IMR-90 (cell line): ENCODE measurements around the gene LAMTOR1. TPM values are rescaled to one million over a fixed set of nuclear protein-coding genes. Genes with fewer than 3 reads are reported as not detected.
A peak's percentile ranks its signal among the peaks of the same experiment; 100 is the strongest.

Source experiments
- ATAC-seq: fragments of 200-7000 bp; cut with Tn5 transposase; 2 replicates; pipeline ENCODE4 v1.9.1; 2020; ENCODE audit warnings: low read depth, mild to moderate bottlenecking, moderate library complexity
- BruUV-seq: library from RNA; stranded (reverse); fragments of 400-500 nt; replicated peaks from 2 replicates; lab custom pipeline; 2021; lab: Mats Ljungman, UMichigan
- CTCF ChIA-PET: fragments of 300-600 bp; formaldehyde crosslinking; extraction: SDS; loops from one replicate; lab custom pipeline; 2021; ENCODE audit warnings: antibody characterized with exemption; lab: Yijun Ruan, JAX
- POLR2A ChIA-PET: fragments of 300-600 bp; sonication (Branson Sonifier 250); formaldehyde crosslinking; loops from one replicate; lab custom pipeline; 2022; ENCODE audit warnings: antibody characterized with exemption; ENCODE audit not compliant: unreplicated experiment; lab: Charles Lee
- DNase-seq: peaks from one replicate; pipeline ENCODE4 v3.0.0; 2013
- H2AFZ ChIP-seq: replicated peaks from 2 replicates; pipeline ENCODE3; 2013; ENCODE audit warnings: low read length, mild to moderate bottlenecking; ENCODE audit not compliant: poor library complexity
- H2AK5ac ChIP-seq: 2 replicates; pipeline ENCODE4 v1.6.1; 2013; ENCODE audit warnings: low read depth, low read length, inconsistent platforms
- H2AK9ac ChIP-seq: replicated peaks from 2 replicates; pipeline ENCODE3; 2013; ENCODE audit warnings: mild to moderate bottlenecking, low read depth, low read length, moderate library complexity; ENCODE audit not compliant: poor library complexity
- H2BK120ac ChIP-seq: 2 replicates; pipeline ENCODE4 v1.6.1; 2013; ENCODE audit warnings: low read depth, low read length, inconsistent platforms
- H2BK15ac ChIP-seq: 3 replicates; pipeline ENCODE4 v1.6.1; 2013; ENCODE audit warnings: low read depth, low read length, inconsistent platforms
- H2BK20ac ChIP-seq: 2 replicates; pipeline ENCODE4 v1.6.1; 2013; ENCODE audit warnings: low read depth, mild to moderate bottlenecking, inconsistent platforms, low read length, moderate library complexity
- H2BK5ac ChIP-seq: 2 replicates; pipeline ENCODE4 v1.6.1; 2013; ENCODE audit warnings: mild to moderate bottlenecking, low read depth, low read length, inconsistent platforms; ENCODE audit not compliant: poor library complexity, severe bottlenecking
- H3K14ac ChIP-seq: replicated peaks from 2 replicates; pipeline ENCODE4 v1.6.1; 2013; ENCODE audit warnings: low read depth, low read length, inconsistent platforms
- H3K18ac ChIP-seq: 2 replicates; pipeline ENCODE4 v1.6.1; 2013; ENCODE audit warnings: low read depth, low read length, control low read depth
- H3K23ac ChIP-seq: 2 replicates; pipeline ENCODE4 v1.6.1; 2013; ENCODE audit warnings: low read depth, low read length, inconsistent platforms
- H3K27ac ChIP-seq: 2 replicates; pipeline ENCODE4 v1.5.1; 2013; ENCODE audit warnings: mild to moderate bottlenecking, control low read depth, low read length; ENCODE audit not compliant: insufficient read depth
- H3K27me3 ChIP-seq: 2 replicates; pipeline ENCODE4 v1.6.1; 2013; ENCODE audit warnings: low read length; ENCODE audit not compliant: control insufficient read depth, insufficient read depth
- H3K36me3 ChIP-seq: 2 replicates; pipeline ENCODE4 v1.6.1; 2013; ENCODE audit warnings: low read length, mixed read lengths; ENCODE audit not compliant: control insufficient read depth, insufficient read depth
- H3K4ac ChIP-seq: 2 replicates; pipeline ENCODE4 v1.6.1; 2013; ENCODE audit warnings: low read depth, low read length, inconsistent platforms
- H3K4me1 ChIP-seq: 2 replicates; pipeline ENCODE4 v1.6.1; 2013; ENCODE audit warnings: low read length, mixed read lengths; ENCODE audit not compliant: control insufficient read depth, insufficient read depth
- H3K4me2 ChIP-seq: 2 replicates; pipeline ENCODE4 v1.6.1; 2013; ENCODE audit warnings: low read depth, mild to moderate bottlenecking, control low read depth, low read length, moderate library complexity
- H3K4me3 ChIP-seq: 2 replicates; pipeline ENCODE4 v1.5.1; 2013; ENCODE audit warnings: low read depth, mild to moderate bottlenecking, control low read depth, low read length, moderate library complexity; ENCODE audit not compliant: insufficient read depth
- H3K56ac ChIP-seq: 2 replicates; pipeline ENCODE4 v1.6.1; 2013; ENCODE audit warnings: low read length, inconsistent platforms; ENCODE audit not compliant: insufficient read depth; ENCODE audit errors: extremely low read depth
- H3K79me1 ChIP-seq, 2 experiments: 2 replicates each; pipeline ENCODE4 v1.6.1; 2013; ENCODE audit warnings: low read length in 2 of 2, inconsistent platforms in 1 of 2, low read depth in 1 of 2
- H3K9ac ChIP-seq: 2 replicates; pipeline ENCODE4 v1.6.1; 2013; ENCODE audit warnings: low read depth, low read length, control low read depth
- H3K9me1 ChIP-seq: 2 replicates; pipeline ENCODE4 v1.6.1; 2013; ENCODE audit warnings: low read length, inconsistent platforms; ENCODE audit not compliant: insufficient read depth
- H3K9me3 ChIP-seq: 2 replicates; pipeline ENCODE4 v1.6.1; 2013; ENCODE audit warnings: low read length; ENCODE audit not compliant: control insufficient read depth, insufficient read depth
- H4K20me1 ChIP-seq: 2 replicates; pipeline ENCODE4 v1.6.1; 2013; ENCODE audit warnings: low read length, inconsistent platforms; ENCODE audit not compliant: insufficient read depth
- H4K5ac ChIP-seq: 2 replicates; pipeline ENCODE4 v1.6.1; 2013; ENCODE audit warnings: mild to moderate bottlenecking, low read depth, low read length, control low read depth
- H4K8ac ChIP-seq, 2 experiments: 2 replicates each; pipeline ENCODE4 v1.6.1; 2013; ENCODE audit warnings: low read depth in 2 of 2, low read length in 2 of 2, control low read depth in 1 of 2, inconsistent platforms in 1 of 2
- H4K91ac ChIP-seq: 2 replicates; pipeline ENCODE4 v1.6.1; 2013; ENCODE audit warnings: low read depth, low read length, inconsistent platforms; ENCODE audit not compliant: insufficient read depth
- CHD1 ChIP-seq: IDR thresholded peaks from 2 replicates; pipeline ENCODE4 v1.6.1; 2012; ENCODE audit warnings: low read depth, low read length, improper control_type of control experiment
- FOS ChIP-seq: fragments of 150-350 bp; IDR thresholded peaks from 2 replicates; pipeline ENCODE4 v1.6.1; 2016; ENCODE audit warnings: low read depth, low read length
- MAFK ChIP-seq: IDR thresholded peaks from 2 replicates; pipeline ENCODE4 v1.6.1; 2012; ENCODE audit warnings: low read depth, low read length, improper control_type of control experiment
- MAZ ChIP-seq: IDR thresholded peaks from 2 replicates; pipeline ENCODE4 v1.6.1; 2012; ENCODE audit warnings: low read depth, mild to moderate bottlenecking, low read length, improper control_type of control experiment, moderate library complexity, borderline replicate concordance
- MXI1 ChIP-seq: IDR thresholded peaks from 2 replicates; pipeline ENCODE4 v1.6.1; 2012; ENCODE audit warnings: low read depth, mild to moderate bottlenecking, low read length, moderate library complexity, borderline replicate concordance
- NFE2L2 ChIP-seq: fragments of 150-350 bp; IDR thresholded peaks from 2 replicates; pipeline ENCODE4 v1.6.1; 2016; ENCODE audit warnings: low read depth, mild to moderate bottlenecking, low read length
- POLR2A ChIP-seq: IDR thresholded peaks from 2 replicates; pipeline ENCODE4 v1.6.1; 2012; ENCODE audit warnings: mild to moderate bottlenecking, low read depth, low read length
- RAD21 ChIP-seq: IDR thresholded peaks from 2 replicates; pipeline ENCODE4 v1.6.1; 2012; ENCODE audit warnings: low read length, improper control_type of control experiment
- RCOR1 ChIP-seq: IDR thresholded peaks from 2 replicates; pipeline ENCODE4 v1.6.1; 2012; ENCODE audit warnings: mild to moderate bottlenecking, low read length, improper control_type of control experiment; ENCODE audit not compliant: insufficient replicate concordance
- RFX5 ChIP-seq: IDR thresholded peaks from 2 replicates; pipeline ENCODE4 v1.8.0; 2012; ENCODE audit warnings: low read depth, mild to moderate bottlenecking, low read length, moderate library complexity
- SMC3 ChIP-seq: fragments of 150-350 bp; IDR thresholded peaks from 2 replicates; pipeline ENCODE4 v1.6.1; 2016; ENCODE audit warnings: low read depth, mild to moderate bottlenecking, antibody characterized with exemption, low read length, moderate library complexity
- WGBS, 2 experiments: methylation state at CpG; one replicate each; pipeline versions ENCODE4 v1.1.5 to v1.1.7; 2013; ENCODE audit warnings: missing lambda C conversion rate in 2 of 2; ENCODE audit not compliant: insufficient read length in 1 of 2; ENCODE audit errors: extremely low coverage in 2 of 2; 5-methylcytosine and 5-hydroxymethylcytosine counted together
- dilution Hi-C: fragments of 300-500 bp; cut with HindIII; formaldehyde crosslinking; loops from one replicate; pipeline ENCODE4 v1.14.3; 2018; ENCODE audit warnings: low sequenced_read_pairs; ENCODE audit not compliant: unreplicated experiment
- in situ Hi-C: fragments of 300-500 bp; cut with MboI; formaldehyde crosslinking; loops from 3 replicates; pipeline ENCODE4 v1.14.3; 2019; ENCODE audit warnings: low sequenced_read_pairs, inconsistent platforms, mixed read lengths
- intact Hi-C: fragments of 100-400 bp; cut with micrococcal nuclease; formaldehyde crosslinking; loops from 2 replicates; pipeline ENCODE4 v1.10.0; 2022
- polyA plus RNA-seq, 3 experiments: library from polyadenylated mRNA; depleted of rRNA; stranded (reverse); fragments of >200 nt; gene quantifications; 2 replicates each; pipeline ENCODE4 v1.2.3, GENCODE V29; 2012; ENCODE audit warnings: low replicate concordance in 1 of 3
- total RNA-seq: library from RNA; depleted of rRNA; stranded (reverse); fragments of >200 nt; gene quantifications from 2 replicates; pipeline ENCODE4 v1.2.3, GENCODE V29; 2012
- TF ChIP-seq, protein P1 (sequence below): fragments of 150-350 bp; IDR thresholded peaks from 2 replicates; pipeline ENCODE4 v1.6.1; 2017; ENCODE audit warnings: mild to moderate bottlenecking, antibody characterized with exemption, low read length, low read depth
- TF ChIP-seq, protein P2 (sequence below): conservative IDR thresholded peaks from 2 replicates; pipeline ENCODE4 v1.5.1; 2012; ENCODE audit warnings: mild to moderate bottlenecking, low read depth, low read length, improper control_type of control experiment

LAMTOR1 gene
- total and polyA plus RNA-seq, 2 of the 4 experiments (the other 2 are of a cell fraction) = 126 to 137 TPM

DNA sequence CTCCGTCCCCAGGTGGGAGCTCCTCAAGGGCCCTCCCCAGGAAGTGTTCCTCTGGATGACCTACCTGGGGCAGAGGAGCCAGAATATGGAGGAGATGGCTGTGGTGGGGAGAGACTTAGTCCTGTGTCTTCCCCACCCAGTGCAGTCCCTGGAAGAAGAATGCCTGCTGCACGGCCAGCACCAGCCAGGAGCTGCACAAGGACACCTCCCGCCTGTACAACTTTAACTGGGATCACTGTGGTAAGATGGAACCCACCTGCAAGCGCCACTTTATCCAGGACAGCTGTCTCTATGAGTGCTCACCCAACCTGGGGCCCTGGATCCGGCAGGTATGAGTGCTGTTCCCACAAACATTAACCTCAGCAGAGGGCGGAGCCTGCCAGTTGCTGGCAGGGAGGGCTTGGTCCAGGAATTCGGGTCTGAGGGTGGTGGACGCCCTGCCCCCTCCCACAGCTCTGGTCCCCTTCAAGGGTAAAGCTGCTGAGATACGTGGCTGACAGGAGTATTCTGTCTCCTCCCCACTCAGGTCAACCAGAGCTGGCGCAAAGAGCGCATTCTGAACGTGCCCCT, 35.8 kb upstream of the LAMTOR1 start:
- CTCF ChIA-PET = no interaction called here
- BruUV-seq = no TSS peak
- intact Hi-C loops = no loop called here

More for the DNA sequence above, 35.8 kb upstream of the LAMTOR1 start:
- Histone ChIP-seq H3K4ac (peak overlapping the region; percentile 18; the same call in 1 of the 2 replicates), H3K9me3 (no peaks in the 10 kb centered on the region), H4K8ac (no peak overlapping the region), H3K4me2 (no peak overlapping the region), H2AFZ (no peak overlapping the region), H4K20me1 (no peaks in the 10 kb centered on the region), H3K9me1 (peaks cover 10% of the 10 kb centered on the region), H2BK120ac (peak overlapping the region; percentile 30; the same call in 1 of the 2 replicates), H3K18ac (no peak overlapping the region), H3K23ac (no peak overlapping the region), H4K5ac (no peak overlapping the region), H3K56ac (no peak overlapping the region), H3K27me3 (no peaks in the 10 kb centered on the region), H3K14ac (no peak overlapping the region), H2AK5ac (peak overlapping the region; percentile 40; the same call in 1 of the 2 replicates), H3K4me3 (no peak overlapping the region), H2BK5ac (peak overlapping the region; percentile 24), H2AK9ac (no peak overlapping the region), H3K79me1 (no peaks in the 10 kb centered on the region), H3K9ac (no peak overlapping the region), H3K27ac (no peak overlapping the region), H2BK20ac (0 out of 2 replicates have a peak overlapping the region, but pooled peaks have one; percentile 15), H2BK15ac (no peak overlapping the region), H4K91ac (no peak overlapping the region; the same call in 1 of the 2 replicates), H3K4me1 (peaks cover 17% of the 10 kb centered on the region), H3K36me3 (no peaks in the 10 kb centered on the region)
- dilution Hi-C loops = no loop called here
- no peak for DNase-seq
- TF ChIP-seq, protein P1, sequence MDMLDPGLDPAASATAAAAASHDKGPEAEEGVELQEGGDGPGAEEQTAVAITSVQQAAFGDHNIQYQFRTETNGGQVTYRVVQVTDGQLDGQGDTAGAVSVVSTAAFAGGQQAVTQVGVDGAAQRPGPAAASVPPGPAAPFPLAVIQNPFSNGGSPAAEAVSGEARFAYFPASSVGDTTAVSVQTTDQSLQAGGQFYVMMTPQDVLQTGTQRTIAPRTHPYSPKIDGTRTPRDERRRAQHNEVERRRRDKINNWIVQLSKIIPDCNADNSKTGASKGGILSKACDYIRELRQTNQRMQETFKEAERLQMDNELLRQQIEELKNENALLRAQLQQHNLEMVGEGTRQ = no peak
- TF ChIP-seq NFE2L2 (no peak), POLR2A (no peak), SMC3 (no peak), CHD1 (no peak), FOS (no peak), MAFK (no peak), MXI1 (no peak), RCOR1 (no peak), MAZ (no peak), RFX5 (no peak), RAD21 (no peak)
- TF ChIP-seq, protein P2, sequence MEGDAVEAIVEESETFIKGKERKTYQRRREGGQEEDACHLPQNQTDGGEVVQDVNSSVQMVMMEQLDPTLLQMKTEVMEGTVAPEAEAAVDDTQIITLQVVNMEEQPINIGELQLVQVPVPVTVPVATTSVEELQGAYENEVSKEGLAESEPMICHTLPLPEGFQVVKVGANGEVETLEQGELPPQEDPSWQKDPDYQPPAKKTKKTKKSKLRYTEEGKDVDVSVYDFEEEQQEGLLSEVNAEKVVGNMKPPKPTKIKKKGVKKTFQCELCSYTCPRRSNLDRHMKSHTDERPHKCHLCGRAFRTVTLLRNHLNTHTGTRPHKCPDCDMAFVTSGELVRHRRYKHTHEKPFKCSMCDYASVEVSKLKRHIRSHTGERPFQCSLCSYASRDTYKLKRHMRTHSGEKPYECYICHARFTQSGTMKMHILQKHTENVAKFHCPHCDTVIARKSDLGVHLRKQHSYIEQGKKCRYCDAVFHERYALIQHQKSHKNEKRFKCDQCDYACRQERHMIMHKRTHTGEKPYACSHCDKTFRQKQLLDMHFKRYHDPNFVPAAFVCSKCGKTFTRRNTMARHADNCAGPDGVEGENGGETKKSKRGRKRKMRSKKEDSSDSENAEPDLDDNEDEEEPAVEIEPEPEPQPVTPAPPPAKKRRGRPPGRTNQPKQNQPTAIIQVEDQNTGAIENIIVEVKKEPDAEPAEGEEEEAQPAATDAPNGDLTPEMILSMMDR = no peak
- POLR2A ChIA-PET = no interaction called here
- no CpG with 5 or more reads among the region's 12 CpGs for WGBS, 2 experiments
- in situ Hi-C loops = no loop called here
- no peak for ATAC-seq
